Heart left ventricle (tissue), 13 donors: ENCODE measurements around the gene VAPA.

Experiments used
- POLR2A ChIP-seq, 2 donors: fragments of 450-650 bp; IDR thresholded peaks; one replicate each; pipeline ENCODE4 v1.6.1; 2017; ENCODE audit warnings: antibody characterized with exemption in 2 of 2, mild to moderate bottlenecking in 2 of 2, moderate library complexity in 2 of 2
- TF ChIP-seq, protein P1 (sequence below), 12 donors: fragments of 200-600 bp; sonication (generic) in 4 of 12; IDR thresholded peaks; one replicate each; pipeline versions ENCODE4 v1.5.0 to v1.8.0; 2018 to 2022; ENCODE audit warnings: antibody characterized with exemption in 12 of 12, mild to moderate bottlenecking in 5 of 12
- donor health status: ischemic (EF 13 %, LVEDD 7.1; RV severe dilation, severe dysfunction).
- donor health status: DM: no; HTN: yes; CAD: no.
- donor health status: DM: no; HTN: no; CAD: no.
- donor health status: ischemic (EF 25% LVEDD 6.9; RV normal size, moderate dysfunction).
- donor health status: ischemic (EF 25% LVEDD 5.7; RV mildly dilated, moderate dysfunction).
- donor health status: ischemic (EF 35%, LVEDD 5.7; RV mildly dilated, moderate dysfunction).
- donor health status: nonischemic (EF 11% LVEDD 7.7; RV severe dilation, severe dysfunction).
- donor health status: DM: yes; HTN: yes; CAD: no.
- donor health status: PGD.
- donor health status: ischemic (EF 29% LVEDD 5.4; RV normal size, mild dysfunction).
- donor health status: nonischemic (EF 23%, LVEDD 6.1; RV moderate dilation, normal function).

DNA sequence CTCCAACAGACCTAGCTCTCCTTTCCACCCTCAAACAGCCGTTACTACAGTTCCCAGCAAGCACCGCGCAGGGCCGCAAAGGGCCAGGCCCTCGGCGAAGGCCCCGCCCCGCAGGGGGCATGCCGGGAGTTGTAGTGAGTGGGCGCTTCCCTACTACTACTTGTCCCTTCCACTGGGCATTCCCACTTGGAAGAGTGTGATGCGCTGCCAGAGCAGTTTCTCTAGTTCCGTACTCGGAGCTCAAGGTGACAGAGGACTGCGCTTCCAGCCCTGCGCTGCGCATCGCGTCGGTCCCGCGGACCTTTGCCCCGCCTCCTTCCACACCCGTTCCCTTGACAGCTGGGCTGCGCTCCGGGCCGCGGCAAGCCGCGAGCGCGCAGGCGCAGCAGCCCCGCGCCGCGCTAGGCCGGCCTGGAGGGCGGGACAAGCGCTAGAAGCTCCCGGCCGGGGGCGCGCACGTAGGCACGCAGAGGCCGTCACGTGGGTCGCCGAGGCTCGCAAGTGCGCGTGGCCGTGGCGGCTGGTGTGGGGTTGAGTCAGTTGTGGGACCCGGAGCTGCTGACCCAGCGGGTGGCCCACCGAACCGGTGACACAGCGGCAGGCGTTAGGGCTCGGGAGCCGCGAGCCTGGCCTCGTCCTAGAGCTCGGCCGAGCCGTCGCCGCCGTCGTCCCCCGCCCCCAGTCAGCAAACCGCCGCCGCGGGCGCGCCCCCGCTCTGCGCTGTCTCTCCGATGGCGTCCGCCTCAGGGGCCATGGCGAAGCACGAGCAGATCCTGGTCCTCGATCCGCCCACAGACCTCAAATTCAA is at the start of gene VAPA:
- TF ChIP-seq, protein P1, sequence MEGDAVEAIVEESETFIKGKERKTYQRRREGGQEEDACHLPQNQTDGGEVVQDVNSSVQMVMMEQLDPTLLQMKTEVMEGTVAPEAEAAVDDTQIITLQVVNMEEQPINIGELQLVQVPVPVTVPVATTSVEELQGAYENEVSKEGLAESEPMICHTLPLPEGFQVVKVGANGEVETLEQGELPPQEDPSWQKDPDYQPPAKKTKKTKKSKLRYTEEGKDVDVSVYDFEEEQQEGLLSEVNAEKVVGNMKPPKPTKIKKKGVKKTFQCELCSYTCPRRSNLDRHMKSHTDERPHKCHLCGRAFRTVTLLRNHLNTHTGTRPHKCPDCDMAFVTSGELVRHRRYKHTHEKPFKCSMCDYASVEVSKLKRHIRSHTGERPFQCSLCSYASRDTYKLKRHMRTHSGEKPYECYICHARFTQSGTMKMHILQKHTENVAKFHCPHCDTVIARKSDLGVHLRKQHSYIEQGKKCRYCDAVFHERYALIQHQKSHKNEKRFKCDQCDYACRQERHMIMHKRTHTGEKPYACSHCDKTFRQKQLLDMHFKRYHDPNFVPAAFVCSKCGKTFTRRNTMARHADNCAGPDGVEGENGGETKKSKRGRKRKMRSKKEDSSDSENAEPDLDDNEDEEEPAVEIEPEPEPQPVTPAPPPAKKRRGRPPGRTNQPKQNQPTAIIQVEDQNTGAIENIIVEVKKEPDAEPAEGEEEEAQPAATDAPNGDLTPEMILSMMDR (IDR thresholded peaks at IDR 0.05) = no peak
- peak in 1 of 2 donors; percentile 87 for TF ChIP-seq POLR2A (IDR thresholded peaks at IDR 0.05)
